OCI-LY3 (cell line): Measurements from ENCODE around the gene CRTAP.
"Not testable (repeated sequence)": the region's sequence is repeated elsewhere in the genome, so short reads cannot be mapped to it uniquely, and the experiment has no call there.

ENCODE experiments used
- CTCF ChIP-seq: fragments of 200-600, 300-600 bp; sonication (generic); IDR thresholded peaks from 2 replicates; pipeline ENCODE4 v1.5.1; 2014; ENCODE audit warnings: antibody characterized with exemption, low read length, low read depth
- EZH2phosphoT487 ChIP-seq: fragments of 200-600 bp; shearing (Covaris generic); IDR thresholded peaks from 2 replicates; pipeline ENCODE4 v1.6.1; 2018; ENCODE audit warnings: antibody characterized with exemption, mixed run types, low read depth

- TF ChIP-seq CTCF, EZH2phosphoT487: not testable (repeated sequence)
Measured at GRCh38 chr3:33106854-33107253, 7.0 kb upstream of the CRTAP start.
